IMR-90 (cell line): Measurements from ENCODE around the gene SLC12A7. TPM values are rescaled to one million over a fixed set of nuclear protein-coding genes. Genes with fewer than 3 reads are reported as not detected.

Source experiments
- ATAC-seq: fragments of 200-7000 bp; cut with Tn5 transposase; 2 replicates; pipeline ENCODE4 v1.9.1; 2020; ENCODE audit warnings: low read depth, mild to moderate bottlenecking, moderate library complexity
- BruUV-seq: library from RNA; stranded (reverse); fragments of 400-500 nt; replicated peaks from 2 replicates; lab custom pipeline; 2021; lab: Mats Ljungman, UMichigan
- CTCF ChIA-PET: fragments of 300-600 bp; formaldehyde crosslinking; extraction: SDS; loops from one replicate; lab custom pipeline; 2021; ENCODE audit warnings: antibody characterized with exemption; lab: Yijun Ruan, JAX
- POLR2A ChIA-PET: fragments of 300-600 bp; sonication (Branson Sonifier 250); formaldehyde crosslinking; loops from one replicate; lab custom pipeline; 2022; ENCODE audit warnings: antibody characterized with exemption; ENCODE audit not compliant: unreplicated experiment; lab: Charles Lee
- DNase-seq: peaks from one replicate; pipeline ENCODE4 v3.0.0; 2013
- H2AFZ ChIP-seq: replicated peaks from 2 replicates; pipeline ENCODE3; 2013; ENCODE audit warnings: low read length, mild to moderate bottlenecking; ENCODE audit not compliant: poor library complexity
- H2AK5ac ChIP-seq: 2 replicates; pipeline ENCODE4 v1.6.1; 2013; ENCODE audit warnings: low read depth, low read length, inconsistent platforms
- H2AK9ac ChIP-seq: replicated peaks from 2 replicates; pipeline ENCODE3; 2013; ENCODE audit warnings: mild to moderate bottlenecking, low read depth, low read length, moderate library complexity; ENCODE audit not compliant: poor library complexity
- H2BK120ac ChIP-seq: 2 replicates; pipeline ENCODE4 v1.6.1; 2013; ENCODE audit warnings: low read depth, low read length, inconsistent platforms
- H2BK15ac ChIP-seq: 3 replicates; pipeline ENCODE4 v1.6.1; 2013; ENCODE audit warnings: low read depth, low read length, inconsistent platforms
- H2BK20ac ChIP-seq: 2 replicates; pipeline ENCODE4 v1.6.1; 2013; ENCODE audit warnings: low read depth, mild to moderate bottlenecking, inconsistent platforms, low read length, moderate library complexity
- H2BK5ac ChIP-seq: 2 replicates; pipeline ENCODE4 v1.6.1; 2013; ENCODE audit warnings: mild to moderate bottlenecking, low read depth, low read length, inconsistent platforms; ENCODE audit not compliant: poor library complexity, severe bottlenecking
- H3K14ac ChIP-seq: replicated peaks from 2 replicates; pipeline ENCODE4 v1.6.1; 2013; ENCODE audit warnings: low read depth, low read length, inconsistent platforms
- H3K18ac ChIP-seq: 2 replicates; pipeline ENCODE4 v1.6.1; 2013; ENCODE audit warnings: low read depth, low read length, control low read depth
- H3K23ac ChIP-seq: 2 replicates; pipeline ENCODE4 v1.6.1; 2013; ENCODE audit warnings: low read depth, low read length, inconsistent platforms
- H3K27ac ChIP-seq: 2 replicates; pipeline ENCODE4 v1.5.1; 2013; ENCODE audit warnings: mild to moderate bottlenecking, control low read depth, low read length; ENCODE audit not compliant: insufficient read depth
- H3K27me3 ChIP-seq: 2 replicates; pipeline ENCODE4 v1.6.1; 2013; ENCODE audit warnings: low read length; ENCODE audit not compliant: control insufficient read depth, insufficient read depth
- H3K36me3 ChIP-seq: 2 replicates; pipeline ENCODE4 v1.6.1; 2013; ENCODE audit warnings: low read length, mixed read lengths; ENCODE audit not compliant: control insufficient read depth, insufficient read depth
- H3K4ac ChIP-seq: 2 replicates; pipeline ENCODE4 v1.6.1; 2013; ENCODE audit warnings: low read depth, low read length, inconsistent platforms
- H3K4me1 ChIP-seq: 2 replicates; pipeline ENCODE4 v1.6.1; 2013; ENCODE audit warnings: low read length, mixed read lengths; ENCODE audit not compliant: control insufficient read depth, insufficient read depth
- H3K4me2 ChIP-seq: 2 replicates; pipeline ENCODE4 v1.6.1; 2013; ENCODE audit warnings: low read depth, mild to moderate bottlenecking, control low read depth, low read length, moderate library complexity
- H3K4me3 ChIP-seq: 2 replicates; pipeline ENCODE4 v1.5.1; 2013; ENCODE audit warnings: low read depth, mild to moderate bottlenecking, control low read depth, low read length, moderate library complexity; ENCODE audit not compliant: insufficient read depth
- H3K56ac ChIP-seq: 2 replicates; pipeline ENCODE4 v1.6.1; 2013; ENCODE audit warnings: low read length, inconsistent platforms; ENCODE audit not compliant: insufficient read depth; ENCODE audit errors: extremely low read depth
- H3K79me1 ChIP-seq, 2 experiments: 2 replicates each; pipeline ENCODE4 v1.6.1; 2013; ENCODE audit warnings: low read length in 2 of 2, inconsistent platforms in 1 of 2, low read depth in 1 of 2
- H3K9ac ChIP-seq: 2 replicates; pipeline ENCODE4 v1.6.1; 2013; ENCODE audit warnings: low read depth, low read length, control low read depth
- H3K9me1 ChIP-seq: 2 replicates; pipeline ENCODE4 v1.6.1; 2013; ENCODE audit warnings: low read length, inconsistent platforms; ENCODE audit not compliant: insufficient read depth
- H3K9me3 ChIP-seq: 2 replicates; pipeline ENCODE4 v1.6.1; 2013; ENCODE audit warnings: low read length; ENCODE audit not compliant: control insufficient read depth, insufficient read depth
- H4K20me1 ChIP-seq: 2 replicates; pipeline ENCODE4 v1.6.1; 2013; ENCODE audit warnings: low read length, inconsistent platforms; ENCODE audit not compliant: insufficient read depth
- H4K5ac ChIP-seq: 2 replicates; pipeline ENCODE4 v1.6.1; 2013; ENCODE audit warnings: mild to moderate bottlenecking, low read depth, low read length, control low read depth
- H4K8ac ChIP-seq, 2 experiments: 2 replicates each; pipeline ENCODE4 v1.6.1; 2013; ENCODE audit warnings: low read depth in 2 of 2, low read length in 2 of 2, control low read depth in 1 of 2, inconsistent platforms in 1 of 2
- H4K91ac ChIP-seq: 2 replicates; pipeline ENCODE4 v1.6.1; 2013; ENCODE audit warnings: low read depth, low read length, inconsistent platforms; ENCODE audit not compliant: insufficient read depth
- BHLHE40 ChIP-seq: fragments of 150-350 bp; IDR thresholded peaks from 2 replicates; pipeline ENCODE4 v1.6.1; 2016; ENCODE audit warnings: mild to moderate bottlenecking, low read depth, low read length
- CEBPB ChIP-seq: IDR thresholded peaks from 2 replicates; pipeline ENCODE4 v1.6.1; 2012; ENCODE audit warnings: low read depth, low read length, improper control_type of control experiment
- CHD1 ChIP-seq: IDR thresholded peaks from 2 replicates; pipeline ENCODE4 v1.6.1; 2012; ENCODE audit warnings: low read depth, low read length, improper control_type of control experiment
- CTCF ChIP-seq: conservative IDR thresholded peaks from 2 replicates; pipeline ENCODE4 v1.5.1; 2012; ENCODE audit warnings: mild to moderate bottlenecking, low read depth, low read length, improper control_type of control experiment
- ELK1 ChIP-seq: fragments of 150-350 bp; IDR thresholded peaks from 2 replicates; pipeline ENCODE4 v1.6.1; 2016; ENCODE audit warnings: low read depth, mild to moderate bottlenecking, low read length, moderate library complexity, borderline replicate concordance
- MAFK ChIP-seq: IDR thresholded peaks from 2 replicates; pipeline ENCODE4 v1.6.1; 2012; ENCODE audit warnings: low read depth, low read length, improper control_type of control experiment
- MAZ ChIP-seq: IDR thresholded peaks from 2 replicates; pipeline ENCODE4 v1.6.1; 2012; ENCODE audit warnings: low read depth, mild to moderate bottlenecking, low read length, improper control_type of control experiment, moderate library complexity, borderline replicate concordance
- NFE2L2 ChIP-seq: fragments of 150-350 bp; IDR thresholded peaks from 2 replicates; pipeline ENCODE4 v1.6.1; 2016; ENCODE audit warnings: low read depth, mild to moderate bottlenecking, low read length
- POLR2A ChIP-seq: IDR thresholded peaks from 2 replicates; pipeline ENCODE4 v1.6.1; 2012; ENCODE audit warnings: mild to moderate bottlenecking, low read depth, low read length
- RCOR1 ChIP-seq: IDR thresholded peaks from 2 replicates; pipeline ENCODE4 v1.6.1; 2012; ENCODE audit warnings: mild to moderate bottlenecking, low read length, improper control_type of control experiment; ENCODE audit not compliant: insufficient replicate concordance
- WGBS, 2 experiments: methylation state at CpG; one replicate each; pipeline versions ENCODE4 v1.1.5 to v1.1.7; 2013; ENCODE audit warnings: missing lambda C conversion rate in 2 of 2; ENCODE audit not compliant: insufficient read length in 1 of 2; ENCODE audit errors: extremely low coverage in 2 of 2; 5-methylcytosine and 5-hydroxymethylcytosine counted together
- dilution Hi-C: fragments of 300-500 bp; cut with HindIII; formaldehyde crosslinking; loops from one replicate; pipeline ENCODE4 v1.14.3; 2018; ENCODE audit warnings: low sequenced_read_pairs; ENCODE audit not compliant: unreplicated experiment
- in situ Hi-C: fragments of 300-500 bp; cut with MboI; formaldehyde crosslinking; loops from 3 replicates; pipeline ENCODE4 v1.14.3; 2019; ENCODE audit warnings: low sequenced_read_pairs, inconsistent platforms, mixed read lengths
- intact Hi-C: fragments of 100-400 bp; cut with micrococcal nuclease; formaldehyde crosslinking; loops from 2 replicates; pipeline ENCODE4 v1.10.0; 2022
- polyA plus RNA-seq, 3 experiments: library from polyadenylated mRNA; depleted of rRNA; stranded (reverse); fragments of >200 nt; gene quantifications; 2 replicates each; pipeline ENCODE4 v1.2.3, GENCODE V29; 2012; ENCODE audit warnings: low replicate concordance in 1 of 3
- total RNA-seq: library from RNA; depleted of rRNA; stranded (reverse); fragments of >200 nt; gene quantifications from 2 replicates; pipeline ENCODE4 v1.2.3, GENCODE V29; 2012

The SLC12A7 gene
- total and polyA plus RNA-seq, 2 of the 4 experiments (the other 2 are of a cell fraction) = 3.0 to 6.1 TPM

GRCh38 chr5:1069720-1070088, 42.2 kb downstream of the SLC12A7 start:
- dilution Hi-C loops = no loop called here

More at GRCh38 chr5:1069720-1070088, 42.2 kb downstream of the SLC12A7 start:
- Histone ChIP-seq H3K14ac (no peak overlapping the region), H3K27ac (no peak overlapping the region), H3K27me3 (no peaks in the 10 kb centered on the region), H3K9ac (no peak overlapping the region), H3K18ac (no peak overlapping the region), H3K56ac (no peak overlapping the region), H2AK9ac (no peak overlapping the region), H2AFZ (no peak overlapping the region), H3K4ac (no peak overlapping the region), H3K4me1 (no peaks in the 10 kb centered on the region), H3K4me3 (no peak overlapping the region), H4K20me1 (no peaks in the 10 kb centered on the region; the same call in 1 of the 2 replicates), H3K4me2 (no peak overlapping the region), H3K23ac (no peak overlapping the region), H2BK20ac (no peak overlapping the region), H3K79me1 (no peaks in the 10 kb centered on the region), H3K9me1 (no peaks in the 10 kb centered on the region; the same call in 1 of the 2 replicates), H2BK15ac (no peak overlapping the region), H2BK5ac (no peak overlapping the region), H4K8ac (no peak overlapping the region), H2AK5ac (no peak overlapping the region), H2BK120ac (no peak overlapping the region), H3K36me3 (peaks cover 19% of the 10 kb centered on the region; the same call in 1 of the 2 replicates), H4K91ac (no peak overlapping the region), H4K5ac (no peak overlapping the region), H3K9me3 (no peaks in the 10 kb centered on the region)
- POLR2A ChIA-PET = no interaction called here
- WGBS, 2 experiments = 94% methylated on average over 4 of the region's 15 CpGs; no CpG with 5 or more reads in 1 of the 2 experiments
- DNase-seq (no peak), ATAC-seq (no peak)
- in situ Hi-C loops = no loop called here
- CTCF ChIA-PET = no interaction called here
- BruUV-seq = no TSS peak
- TF ChIP-seq CTCF = no peak
- no peak for TF ChIP-seq POLR2A
- no peak for TF ChIP-seq MAFK
- no peak for TF ChIP-seq BHLHE40
- no peak for TF ChIP-seq CEBPB
- TF ChIP-seq CHD1 = no peak
- TF ChIP-seq MAZ = no peak
- no peak for TF ChIP-seq RCOR1
- no peak for TF ChIP-seq NFE2L2
- TF ChIP-seq ELK1 = no peak
- intact Hi-C loops = no loop called here
